GM21390 (cell line): ENCODE data around the gene CRB2.

Source experiments
- ATAC-seq: cut with Tn5 transposase; IDR thresholded peaks from one replicate; pipeline ENCODE4 v1.9.1; 2021; ENCODE audit not compliant: unreplicated experiment

The CRB2 gene

GRCh38 chr9:123346826-123347225 is 9.2 kb upstream of the CRB2 start:
- ATAC-seq: no peak

- no peak for ATAC-seq
These were observed 8.5 kb upstream of the CRB2 start for GRCh38 chr9:123347289-123348060.

GRCh38 chr9:123348317-123348992 is 7.5 kb upstream of the CRB2 start:
- no peak for ATAC-seq

GRCh38 chr9:123349033-123349432 is 7.0 kb upstream of the CRB2 start:
- no peak for ATAC-seq

GRCh38 chr9:123349691-123350480 is 6.1 kb upstream of the CRB2 start:
- peak; percentile 61 for ATAC-seq

GRCh38 chr9:123350590-123351310 is 5.2 kb upstream of the CRB2 start:
- no peak for ATAC-seq

- no peak for ATAC-seq
These were observed 3.0 kb upstream of the CRB2 start for GRCh38 chr9:123353041-123353440.

- ATAC-seq: peak; percentile 73
These were observed 1.9 kb upstream of the CRB2 start for GRCh38 chr9:123353984-123354591.

- no peak for ATAC-seq
These were observed 1.0 kb upstream of the CRB2 start for GRCh38 chr9:123354806-123355508.

- ATAC-seq: no peak
These were observed 1.1 kb downstream of the CRB2 start for GRCh38 chr9:123356851-123357742.

- ATAC-seq: no peak
These were observed 1.7 kb downstream of the CRB2 start for GRCh38 chr9:123357743-123358059.

- no peak for ATAC-seq
These were observed 2.3 kb downstream of the CRB2 start for GRCh38 chr9:123358181-123358905.

- ATAC-seq: no peak
These were observed 3.1 kb downstream of the CRB2 start for GRCh38 chr9:123359106-123359505.

GRCh38 chr9:123359546-123359945 is 3.5 kb downstream of the CRB2 start:
- no peak for ATAC-seq

- no peak for ATAC-seq
These were observed 4.4 kb downstream of the CRB2 start for GRCh38 chr9:123360161-123361085.

- ATAC-seq: no peak
These were observed 5.2 kb downstream of the CRB2 start for GRCh38 chr9:123361086-123361730.
